ENCODE data around the gene NEURL1B. TPM values are rescaled to one million over a fixed set of nuclear protein-coding genes. Genes with fewer than 3 reads are reported as not detected.

NEURL1B gene
- total and polyA plus RNA-seq, 10 of the 15 experiments (the other 5 are each of a cell fraction or from before 2014, with no cell fraction given) = 0.04 to 0.28 (median 0.05) TPM; not detected in 4

GRCh38 chr5:172617817-172618216 is 23.2 kb upstream of the NEURL1B start (continued):
- TF ChIP-seq TAF1 (IDR thresholded peaks at IDR 0.05; ENCODE audit: borderline replicate concordance, low read depth, low read length) = no peak
- TF ChIP-seq GABPA (IDR thresholded peaks at IDR 0.05; ENCODE audit: low read depth) = no peak

DNA sequence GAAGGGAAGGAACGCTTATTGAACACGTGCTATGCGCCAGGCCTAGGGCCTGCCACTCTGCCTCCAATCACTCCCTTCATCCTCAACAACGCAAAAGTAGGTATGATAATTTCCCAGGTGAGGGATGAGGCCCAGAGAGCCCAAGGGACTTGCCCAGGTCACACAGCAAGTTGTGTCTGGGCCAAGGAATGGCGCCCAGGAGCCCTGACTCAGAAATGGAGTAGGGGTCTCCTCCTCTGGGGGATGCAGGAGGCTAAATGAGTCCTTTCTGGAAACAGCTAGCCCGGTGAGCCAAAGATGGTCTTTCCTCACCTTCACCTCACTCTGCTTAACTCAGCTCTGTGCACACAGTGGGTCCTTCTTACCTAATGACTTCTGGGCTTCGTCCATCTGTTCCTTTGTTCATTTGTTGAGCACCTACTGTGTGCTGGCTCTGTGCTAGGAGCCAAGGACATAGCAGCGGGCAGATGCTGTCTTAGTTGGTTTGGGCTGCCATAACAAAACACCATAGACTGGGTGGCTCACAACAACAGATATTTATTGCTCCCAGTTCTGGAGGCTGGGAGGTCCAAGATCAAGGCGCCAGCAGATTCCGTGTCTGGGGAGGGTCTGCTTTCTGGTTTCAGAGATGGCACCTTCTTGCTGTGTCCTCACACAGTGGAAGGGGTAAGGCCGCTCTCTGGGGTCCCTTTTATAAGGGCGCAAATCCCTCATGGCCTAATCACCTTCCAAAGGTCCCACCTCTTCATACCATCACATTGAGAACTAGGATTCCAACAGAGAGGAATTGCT is 22.3 kb upstream of the NEURL1B start:
- 26% methylated on average over 12 of the region's 12 CpGs for WGBS (ENCODE audit: insufficient coverage, insufficient replicate concordance, low lambda C conversion rate, missing lambda C conversion rate)
- in situ Hi-C loops (cut with MboI) = no loop called here
- intact Hi-C loops (cut with micrococcal nuclease; ENCODE audit: unreplicated experiment) = no loop called here

DNA sequence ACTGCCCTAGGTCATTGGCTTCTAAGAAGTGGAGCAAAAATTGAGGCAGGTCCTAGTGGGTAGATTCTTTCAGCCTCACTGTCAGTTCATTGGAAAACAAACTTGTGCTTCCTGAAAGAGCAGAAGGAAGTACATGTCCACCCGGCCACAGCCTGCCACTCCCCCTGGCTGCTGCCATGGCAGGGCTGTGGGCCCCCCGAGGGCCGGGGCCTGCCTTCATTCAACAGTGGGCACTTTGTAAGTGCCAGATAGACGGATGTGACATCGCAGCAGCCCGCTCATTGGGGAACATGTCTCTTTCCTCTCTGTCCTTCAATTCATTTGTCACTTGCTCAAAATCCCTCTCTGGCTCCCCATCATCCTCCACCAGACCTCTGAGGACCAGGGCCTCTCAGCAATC is 20.6 kb upstream of the NEURL1B start:
- ChIA-PET RAD21 (ENCODE audit: unreplicated experiment) (no interaction called here), CTCF (no interaction called here)

More for the DNA sequence above, 22.3 kb upstream of the NEURL1B start:
- SMC1A ChIA-PET (ENCODE audit: uncharacterized antibody, unreplicated experiment) = interaction anchor here (0.6 to 1.0 kb wide), 3 partner anchors 37 to 333 kb away, joined by 3 read pairs; no protein-coding TSS in a partner anchor
- Histone ChIP-seq H3K36me3 (ENCODE audit: control insufficient read depth in 2 of 2, insufficient read depth in 2 of 2, low read length in 1 of 2) (no peaks in the 10 kb centered on the region), H3K9me3 (replicated peaks; ENCODE audit: control insufficient read depth, insufficient read depth, low read length) (no peaks in the 10 kb centered on the region), H3K27ac (ENCODE audit: control insufficient read depth, insufficient read depth) (no peak overlapping the region), H3K4me3 (no peak overlapping the region), H3K9ac (ENCODE audit: control insufficient read depth, insufficient read depth, low read length) (no peak overlapping the region), H2AFZ (ENCODE audit: control insufficient read depth, low read depth, low read length) (no peak overlapping the region), H3K4me1 (ENCODE audit: control insufficient read depth, insufficient read depth, low read length) (no peaks in the 10 kb centered on the region), H3K4me2 (ENCODE audit: control insufficient read depth, insufficient read depth) (no peak overlapping the region), H4K20me1 (ENCODE audit: control insufficient read depth, insufficient read depth) (no peaks in the 10 kb centered on the region), H3K79me2 (ENCODE audit: control insufficient read depth, insufficient read depth, low read length) (no peaks in the 10 kb centered on the region), H3K27me3 (replicated peaks in 1 of 2; ENCODE audit: control insufficient read depth in 2 of 2, insufficient read depth in 2 of 2, low read length in 1 of 2) (peaks cover 3 to 5% of the 10 kb centered on the region in 2 experiments)
- no peak for DNase-seq (ENCODE audit: low read depth, low spot score)
- no peak for ATAC-seq
- no peak for FAIRE-seq
- RAD21 ChIA-PET (ENCODE audit: unreplicated experiment) = no interaction called here
- no TSS peak for BruUV-seq (replicated peaks)
- CTCF ChIA-PET = no interaction called here
- TF ChIP-seq HCFC1 (IDR thresholded peaks at IDR 0.05; ENCODE audit: low read length) (no peak), STAT3 (IDR thresholded peaks at IDR 0.05; ENCODE audit: low read depth, low read length) (no peak), ZBED1 (IDR thresholded peaks at IDR 0.05; ENCODE audit: borderline replicate concordance) (no peak), NFXL1 (IDR thresholded peaks at IDR 0.05; ENCODE audit: borderline replicate concordance) (no peak)
- POLR2A ChIA-PET = interaction anchor here (0.5 kb wide), 1 partner anchor 1939 kb away, joined by 5 read pairs; no protein-coding TSS in a partner anchor

More for the DNA sequence above, 20.6 kb upstream of the NEURL1B start:
- Histone ChIP-seq H3K9me3 (replicated peaks; ENCODE audit: control insufficient read depth, insufficient read depth, low read length) (no peaks in the 10 kb centered on the region), H3K9ac (ENCODE audit: control insufficient read depth, insufficient read depth, low read length) (no peak overlapping the region), H3K36me3 (ENCODE audit: control insufficient read depth in 2 of 2, insufficient read depth in 2 of 2, low read length in 1 of 2) (no peaks in the 10 kb centered on the region), H3K4me1 (ENCODE audit: control insufficient read depth, insufficient read depth, low read length) (no peaks in the 10 kb centered on the region), H4K20me1 (ENCODE audit: control insufficient read depth, insufficient read depth) (no peaks in the 10 kb centered on the region), H2AFZ (ENCODE audit: control insufficient read depth, low read depth, low read length) (no peak overlapping the region), H3K27ac (ENCODE audit: control insufficient read depth, insufficient read depth) (no peak overlapping the region), H3K4me2 (ENCODE audit: control insufficient read depth, insufficient read depth) (no peak overlapping the region), H3K4me3 (no peak overlapping the region), H3K79me2 (ENCODE audit: control insufficient read depth, insufficient read depth, low read length) (no peaks in the 10 kb centered on the region), H3K27me3 (replicated peaks in 1 of 2; ENCODE audit: control insufficient read depth in 2 of 2, insufficient read depth in 2 of 2, low read length in 1 of 2) (peaks cover 3 to 6% of the 10 kb centered on the region in 2 experiments)
- DNase-seq (ENCODE audit: low read depth, low spot score) (no peak), ATAC-seq (no peak), FAIRE-seq (no peak)
- 17% methylated on average over 6 of the region's 6 CpGs for WGBS (ENCODE audit: insufficient coverage, insufficient replicate concordance, low lambda C conversion rate, missing lambda C conversion rate)
- BruUV-seq (replicated peaks) = no TSS peak
- in situ Hi-C loops (cut with MboI) (no loop called here), intact Hi-C loops (cut with micrococcal nuclease; ENCODE audit: unreplicated experiment) (no loop called here)
- POLR2A ChIA-PET = no interaction called here
- TF ChIP-seq KDM1A (IDR thresholded peaks at IDR 0.05; ENCODE audit: borderline replicate concordance) (no peak), SMAD5 (IDR thresholded peaks at IDR 0.05; ENCODE audit: low read depth) (no peak), HCFC1 (IDR thresholded peaks at IDR 0.05; ENCODE audit: low read length) (no peak), MYB (IDR thresholded peaks at IDR 0.05; ENCODE audit: borderline replicate concordance, low read depth, low read length) (no peak), ZNF207 (IDR thresholded peaks at IDR 0.05; ENCODE audit: borderline replicate concordance) (no peak), NFXL1 (IDR thresholded peaks at IDR 0.05; ENCODE audit: borderline replicate concordance) (no peak)
- SMC1A ChIA-PET (ENCODE audit: uncharacterized antibody, unreplicated experiment) = no interaction called here
